T-helper 9 cell (primary cell): ENCODE measurements around the gene WNT11.
A peak's percentile ranks its signal among the peaks of the same experiment; 100 is the strongest.

Source experiments
- DNase-seq: peaks from one replicate; pipeline ENCODE4 v3.0.0-alpha.2; 2020
- total RNA-seq, 2 donors: gene quantifications; one replicate each; lab custom pipeline; 2026; lab: John Stamatoyannopoulos, UW

Gene WNT11
- total RNA-seq, result 0.28 to 3.9 reads per million in 2 donors

DNA sequence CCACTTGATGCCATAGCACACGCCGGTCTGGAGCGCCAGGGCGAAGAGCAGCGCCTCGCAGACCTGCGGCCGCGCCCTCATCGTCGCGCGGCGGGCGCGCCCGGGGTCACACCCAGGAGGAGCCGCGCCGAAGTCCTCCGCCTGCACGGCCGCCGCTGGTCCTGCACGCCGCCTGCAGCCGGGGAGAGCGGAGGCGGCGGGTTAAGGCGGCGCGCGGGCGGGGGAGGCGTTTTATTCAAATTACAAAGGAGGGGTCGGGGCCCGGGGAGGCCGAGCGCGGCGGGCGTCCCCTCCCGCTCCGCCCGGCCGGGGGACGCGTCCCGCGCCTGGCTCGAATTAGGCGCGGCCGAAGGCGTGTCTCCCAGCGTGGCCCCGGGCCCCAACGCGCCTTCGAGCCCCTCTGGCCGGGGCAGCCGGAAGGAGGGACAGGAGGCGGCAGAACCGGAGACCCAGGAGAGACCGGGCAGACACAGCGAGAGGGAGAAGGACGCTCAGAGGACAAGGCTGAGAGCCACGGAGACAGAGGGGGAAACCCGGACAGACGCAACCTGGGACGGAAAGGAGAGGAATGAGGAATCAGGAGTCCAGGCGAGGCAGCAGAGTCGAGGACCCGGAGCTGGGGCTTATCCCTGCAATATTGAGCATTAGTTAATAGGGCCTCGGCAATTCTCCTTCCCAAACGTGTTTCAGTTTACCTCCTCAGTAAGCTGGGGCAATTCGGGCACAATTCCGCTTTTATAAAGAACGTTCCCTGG lies at the start of gene WNT11:
TSS of gene WNT11 (minus strand) at position 176 of the 755 bp plus-strand sequence. CDS start at position 81, 95 bp downstream.
- DNase-seq, result peak; percentile 36

DNA sequence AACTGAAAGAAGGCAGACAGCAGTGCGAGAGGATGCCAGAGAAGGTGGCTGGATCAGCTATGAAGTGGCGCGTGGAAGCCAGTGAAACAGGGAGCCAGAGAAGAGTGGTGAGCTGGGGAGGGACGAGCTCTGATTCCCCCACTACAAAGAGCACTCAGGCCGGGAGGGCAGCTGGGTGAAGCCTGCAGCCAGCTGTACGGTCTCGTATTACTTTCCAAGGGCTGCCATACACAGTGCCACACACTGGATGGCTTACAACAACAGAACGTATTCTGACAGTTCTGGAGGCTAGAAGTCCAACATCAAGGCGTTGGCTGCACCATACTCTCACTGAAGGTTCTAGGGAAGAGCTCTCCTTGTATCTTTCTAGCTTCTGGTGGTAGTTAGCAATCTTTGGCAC lies 47.1 kb upstream of the WNT11 start:
- no peak for DNase-seq

DNA sequence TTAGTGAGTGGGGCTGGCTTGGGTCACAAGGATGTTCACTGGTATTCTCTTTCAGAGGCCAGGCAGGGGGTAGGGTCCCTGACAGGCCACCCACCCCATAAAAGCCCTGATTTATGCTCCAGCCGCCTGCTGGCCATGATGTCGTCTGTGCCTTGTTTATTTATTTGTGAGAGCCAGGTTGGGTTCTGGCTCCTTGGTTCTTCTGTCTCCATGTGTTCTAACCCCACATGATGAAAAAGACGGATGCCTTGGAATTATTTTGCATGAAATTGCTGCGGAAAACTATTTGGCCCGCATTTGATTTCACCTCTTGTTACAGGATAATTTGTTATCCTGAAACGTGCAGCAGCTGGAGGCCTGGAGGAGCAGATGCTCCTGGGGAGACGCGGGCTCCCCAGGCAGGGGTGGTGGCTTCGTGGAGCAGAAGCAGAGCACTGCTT lies 46.3 kb upstream of the WNT11 start:
- DNase-seq, result no peak

DNA sequence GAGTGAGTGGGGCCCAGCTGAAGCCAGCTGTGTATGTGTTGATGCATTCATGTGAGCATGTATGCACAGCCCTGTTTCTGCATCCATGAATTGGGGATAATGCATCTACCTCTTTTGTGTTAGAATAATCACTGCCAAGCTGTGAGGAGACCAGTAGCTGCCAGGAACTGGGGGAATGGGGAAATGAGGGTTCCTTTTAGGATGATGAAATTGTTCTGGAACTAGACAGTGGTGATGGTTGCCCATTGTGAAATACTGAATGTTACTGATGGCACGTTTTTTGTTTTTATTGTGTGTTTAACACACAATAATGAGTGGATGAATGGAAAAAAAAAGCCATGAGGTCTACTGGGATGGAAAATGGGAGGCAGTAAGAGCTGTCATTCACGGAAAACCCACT lies 45.3 kb upstream of the WNT11 start:
- no peak for DNase-seq

DNA sequence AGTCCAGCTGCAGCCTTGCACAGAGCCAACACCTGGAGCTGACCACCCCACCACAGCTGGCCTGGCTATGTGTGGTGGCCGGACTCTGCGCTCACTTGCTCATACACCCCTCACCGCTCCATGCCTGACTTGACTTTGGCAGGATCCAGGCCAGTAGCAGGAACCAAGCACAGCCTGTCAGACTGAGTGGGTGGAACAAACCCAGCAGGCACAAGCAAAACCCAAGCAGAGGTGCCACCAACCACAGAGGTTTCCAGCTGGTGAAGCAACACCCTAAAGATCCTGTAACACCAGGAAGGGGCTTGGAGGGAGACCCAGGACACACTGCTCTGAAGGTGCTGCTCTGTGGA lies 44.9 kb upstream of the WNT11 start:
- DNase-seq, result no peak

DNA sequence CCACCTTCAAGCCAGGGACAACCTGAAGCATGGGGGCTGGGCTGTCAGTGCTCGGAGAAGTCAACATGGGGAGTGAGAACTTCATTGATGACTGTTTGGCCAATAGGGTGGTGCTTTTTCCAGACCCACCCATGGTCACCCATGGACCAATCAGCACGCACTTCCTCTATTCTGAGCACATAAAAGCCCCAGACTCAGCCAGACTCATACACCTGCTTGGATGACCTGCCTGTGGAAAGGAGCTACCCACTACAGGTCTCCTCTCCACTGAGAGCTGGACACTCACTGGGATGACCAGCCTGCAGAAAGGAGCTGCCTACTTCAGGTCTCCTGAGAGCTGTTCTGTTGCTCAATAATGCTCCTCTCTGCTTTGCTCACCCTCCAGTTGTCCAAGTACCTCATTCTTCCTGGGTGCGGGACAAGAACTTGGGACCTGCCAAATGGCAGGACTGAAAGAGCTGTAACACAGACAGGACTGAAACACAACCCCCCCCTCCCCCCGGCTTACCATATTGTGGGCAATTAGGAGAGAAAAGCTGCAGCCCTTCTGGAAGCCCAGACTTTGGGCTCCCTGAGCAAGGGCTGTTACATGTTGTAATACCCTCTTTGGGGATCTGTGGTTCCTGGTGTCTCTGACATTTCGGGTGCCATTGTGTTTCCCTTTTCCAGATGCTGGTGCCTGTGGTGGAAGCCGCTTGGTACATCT lies 44.4 kb upstream of the WNT11 start:
- no peak for DNase-seq

DNA sequence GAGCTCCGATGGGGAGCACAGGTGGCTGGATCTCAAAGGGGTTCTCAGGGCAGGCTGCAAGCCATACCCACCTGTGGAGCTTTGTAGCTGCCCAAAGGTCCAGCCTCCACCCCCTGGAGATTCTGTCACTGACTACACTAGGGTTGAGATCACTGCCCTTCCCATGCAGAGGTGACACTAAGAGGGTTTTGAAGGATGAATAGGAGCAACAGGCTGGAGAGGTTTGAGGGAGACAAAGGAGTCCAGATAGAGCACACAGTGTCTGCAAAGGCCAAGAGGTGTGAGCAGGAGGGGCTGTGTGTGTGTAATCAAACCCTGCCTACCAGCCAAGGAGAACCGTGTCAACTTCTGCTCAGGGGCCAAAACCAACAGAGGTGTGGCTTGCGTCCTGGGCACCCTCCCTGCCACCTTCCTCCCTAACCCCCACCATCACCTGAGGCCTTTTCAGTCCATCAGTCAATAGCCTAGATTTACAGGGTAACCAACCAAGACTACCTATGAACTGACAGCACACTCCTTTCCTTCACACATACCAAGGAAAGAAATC lies 43.0 kb upstream of the WNT11 start:
- DNase-seq, result no peak

DNA sequence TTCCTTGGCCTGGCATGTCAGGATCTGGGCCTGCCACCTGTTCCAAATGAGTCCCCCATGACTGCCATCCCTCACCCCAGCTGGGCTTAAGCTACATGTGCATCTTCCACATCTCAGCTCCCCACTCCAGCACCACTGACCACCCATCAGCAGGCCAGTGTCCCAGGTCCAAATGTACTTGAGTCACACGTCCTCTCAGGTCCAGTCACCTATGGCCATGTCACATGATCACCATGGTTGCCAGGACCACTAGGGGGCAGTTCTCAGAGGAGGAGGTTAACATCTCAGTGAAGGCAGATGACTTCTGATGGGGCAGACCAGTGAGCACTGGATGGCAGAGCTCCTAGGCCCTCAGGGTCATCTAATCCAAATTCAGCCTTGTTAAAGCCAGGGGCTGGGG lies 41.9 kb upstream of the WNT11 start:
- no peak for DNase-seq

DNA sequence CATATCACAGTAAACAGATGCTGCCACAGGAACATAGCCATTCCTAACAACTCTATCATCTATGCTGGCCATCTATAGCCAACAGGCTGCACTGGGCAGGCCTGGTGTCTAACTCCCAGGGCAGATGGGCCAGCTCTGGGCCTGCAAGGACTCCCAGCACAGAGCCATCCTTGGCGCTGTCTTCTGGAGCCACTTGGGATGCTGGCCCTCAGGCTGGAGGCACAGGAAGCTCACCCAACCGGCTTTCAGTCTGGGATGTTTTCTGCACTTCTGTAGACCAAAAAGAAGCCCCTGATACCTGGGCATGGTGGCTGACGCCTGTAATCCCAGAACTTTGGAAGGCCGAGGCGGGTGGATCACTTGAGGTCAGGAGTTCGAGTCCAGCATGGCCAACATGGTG lies 40.8 kb upstream of the WNT11 start:
- DNase-seq, result no peak

DNA sequence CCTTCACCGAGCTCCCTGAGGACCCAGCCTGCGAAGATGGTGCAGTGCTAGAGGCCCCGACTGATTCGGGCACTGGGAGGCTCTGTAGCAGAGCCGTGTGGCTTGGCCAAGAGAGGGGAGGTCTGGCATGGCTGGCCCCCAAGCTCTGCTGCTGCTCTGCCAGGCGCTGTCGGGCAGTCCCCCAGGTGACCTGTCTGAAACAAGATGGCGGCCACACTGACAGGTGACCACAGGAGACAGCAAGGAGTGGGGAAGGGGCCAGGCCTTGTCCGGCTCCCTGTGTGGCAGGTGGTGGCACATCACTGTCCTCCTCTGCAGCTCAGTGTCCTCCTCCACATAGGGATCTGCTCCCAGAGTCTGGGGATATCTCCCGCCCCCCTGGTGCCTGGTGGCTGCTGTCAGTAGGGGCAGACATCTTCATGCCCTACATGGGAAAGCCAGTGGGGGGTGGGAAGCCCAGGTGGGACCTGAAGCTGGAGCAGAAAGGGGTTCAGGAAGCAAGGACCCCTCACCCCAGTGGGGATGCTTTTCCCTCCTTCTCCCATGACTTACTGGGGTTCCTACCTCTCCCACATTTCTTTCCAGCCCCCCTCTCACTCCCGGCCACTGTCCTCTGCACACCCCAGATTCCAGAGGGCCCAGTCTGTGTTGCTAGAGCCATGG lies 40.1 kb upstream of the WNT11 start:
- DNase-seq, result no peak

DNA sequence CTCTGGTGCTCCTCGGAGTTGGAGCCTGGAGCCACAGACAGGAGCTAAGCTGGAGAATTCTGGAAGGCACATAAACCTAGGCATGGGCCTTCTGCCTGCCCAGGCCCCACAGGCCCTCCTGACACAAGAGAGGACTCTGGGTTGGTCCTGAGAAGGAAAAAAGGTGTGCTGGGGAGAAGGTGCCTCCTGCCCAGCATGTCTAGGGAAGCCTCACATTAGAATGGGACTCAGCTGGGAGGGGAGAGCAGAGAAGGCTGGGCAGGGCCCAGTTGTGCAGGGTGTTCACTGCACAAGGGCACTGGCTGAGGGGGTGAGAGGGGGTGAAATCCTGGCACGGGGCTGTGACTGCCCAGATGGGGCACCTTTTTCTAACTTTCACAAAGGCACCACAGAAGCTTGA lies 39.4 kb upstream of the WNT11 start:
- DNase-seq, result no peak

DNA sequence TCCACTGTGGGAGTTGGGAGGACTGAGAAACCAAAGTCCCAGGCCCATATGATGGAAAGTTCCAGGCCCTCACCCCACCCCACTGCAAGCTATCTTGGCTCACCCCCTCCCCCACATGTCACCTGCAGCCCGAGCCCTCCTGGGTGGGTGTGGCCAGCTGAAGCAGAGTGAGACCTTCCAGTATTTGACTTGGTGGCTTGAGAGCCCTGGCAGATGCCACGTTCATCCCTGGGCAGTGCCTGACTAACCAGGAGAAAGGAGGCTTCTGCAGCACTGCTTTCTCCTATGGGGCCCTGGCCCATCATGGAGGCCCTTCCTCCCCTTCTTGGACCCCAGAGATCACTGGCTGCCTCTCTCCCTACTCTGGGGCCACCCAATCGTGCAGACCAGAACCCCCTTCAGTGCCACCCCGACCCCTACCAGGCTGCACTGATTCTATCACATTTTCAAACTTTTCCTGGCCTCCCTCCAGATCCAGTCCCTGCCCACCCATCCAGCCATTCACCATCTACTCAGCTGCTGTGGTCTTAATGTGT lies 38.1 kb upstream of the WNT11 start:
- no peak for DNase-seq

DNA sequence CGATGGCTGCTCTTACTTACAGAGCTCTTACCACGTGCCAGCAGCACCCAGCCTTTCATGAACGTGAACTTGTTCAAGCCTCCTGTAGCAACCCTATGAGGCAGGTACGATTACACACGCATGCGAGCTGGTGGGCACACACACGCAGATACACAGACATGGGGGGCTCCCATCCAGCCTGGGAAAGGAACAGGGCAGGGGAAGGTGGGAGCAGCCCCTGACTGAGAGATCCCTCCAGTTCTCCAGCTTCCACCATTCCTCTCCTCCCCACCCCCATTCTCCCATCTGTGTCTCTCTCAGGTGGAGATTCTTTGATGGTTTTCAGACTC lies 37.6 kb upstream of the WNT11 start:
- DNase-seq, result no peak

DNA sequence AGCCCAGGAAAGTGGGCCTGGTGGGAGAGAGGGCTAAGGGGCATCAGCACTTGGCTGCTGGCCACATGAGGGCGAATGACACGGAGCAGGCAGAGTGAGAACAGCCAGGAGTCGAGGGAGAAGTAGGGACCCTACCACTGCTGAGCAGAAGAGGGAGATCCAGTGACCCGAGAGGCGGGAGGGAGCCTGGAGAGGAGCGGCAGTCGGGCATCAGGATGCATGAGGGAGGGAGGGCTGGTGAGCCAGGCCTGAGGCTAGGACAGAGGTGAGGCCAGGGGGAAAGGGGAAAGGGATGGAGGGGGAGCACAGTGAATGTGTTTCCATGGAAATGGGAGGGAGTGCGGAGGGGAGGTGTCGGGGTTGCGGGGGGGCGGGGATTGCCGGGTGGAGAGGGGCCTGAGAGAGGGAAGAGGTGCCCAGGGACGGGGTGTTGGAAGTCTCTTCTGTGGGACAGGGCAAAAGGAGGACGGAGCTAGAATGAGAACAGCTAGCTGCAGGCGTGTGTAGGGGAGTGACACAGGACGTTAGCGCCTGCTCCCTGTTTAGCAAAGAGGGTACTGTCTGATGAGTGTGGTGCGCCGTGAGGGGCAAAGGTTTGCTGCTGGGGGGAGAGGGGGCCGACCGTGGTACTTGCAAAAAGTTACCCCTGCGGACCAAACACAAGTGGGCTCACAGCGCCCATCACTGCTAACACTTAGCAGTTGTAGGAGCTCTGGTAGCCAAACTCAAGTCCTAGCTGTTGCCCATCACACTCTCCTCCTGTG lies 37.1 kb upstream of the WNT11 start:
- DNase-seq, result no peak

DNA sequence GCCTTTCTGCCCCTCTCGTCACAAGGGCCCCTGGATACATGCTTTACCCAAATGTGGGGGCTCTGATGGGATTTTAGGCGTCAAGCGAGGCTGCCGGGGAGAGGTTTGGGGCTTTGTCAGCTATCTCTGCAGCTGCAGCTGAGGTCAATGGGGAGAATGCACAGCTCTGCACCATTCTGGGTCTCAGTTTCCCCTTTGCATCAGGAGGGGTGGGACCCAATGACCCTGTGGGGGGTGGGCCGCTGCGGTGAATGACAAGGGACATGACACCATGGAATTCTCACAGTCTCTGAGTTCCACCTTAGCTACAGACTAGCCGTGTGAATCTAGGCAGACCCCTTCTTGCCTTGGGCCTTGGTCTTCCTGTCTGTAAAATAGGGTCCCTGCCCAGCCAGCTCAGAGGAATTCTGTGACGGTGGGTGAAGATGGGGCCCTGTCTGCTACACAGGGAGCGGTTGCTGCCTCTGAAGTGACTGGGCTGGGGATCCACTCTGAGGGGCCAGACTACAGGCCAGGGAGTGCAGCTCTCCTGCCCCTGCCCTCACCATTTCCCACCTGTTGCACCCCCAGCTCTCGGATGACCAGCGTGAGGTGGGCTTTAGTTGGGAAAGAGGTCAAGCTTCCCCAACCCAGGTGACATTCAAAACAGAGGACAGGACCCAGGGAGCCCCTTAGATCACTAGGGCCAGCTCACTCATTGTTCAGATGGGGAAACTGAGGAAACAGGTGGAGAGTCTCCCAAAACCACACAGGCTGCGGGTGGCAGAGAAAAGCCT lies 35.9 kb upstream of the WNT11 start:
- DNase-seq, result no peak

DNA sequence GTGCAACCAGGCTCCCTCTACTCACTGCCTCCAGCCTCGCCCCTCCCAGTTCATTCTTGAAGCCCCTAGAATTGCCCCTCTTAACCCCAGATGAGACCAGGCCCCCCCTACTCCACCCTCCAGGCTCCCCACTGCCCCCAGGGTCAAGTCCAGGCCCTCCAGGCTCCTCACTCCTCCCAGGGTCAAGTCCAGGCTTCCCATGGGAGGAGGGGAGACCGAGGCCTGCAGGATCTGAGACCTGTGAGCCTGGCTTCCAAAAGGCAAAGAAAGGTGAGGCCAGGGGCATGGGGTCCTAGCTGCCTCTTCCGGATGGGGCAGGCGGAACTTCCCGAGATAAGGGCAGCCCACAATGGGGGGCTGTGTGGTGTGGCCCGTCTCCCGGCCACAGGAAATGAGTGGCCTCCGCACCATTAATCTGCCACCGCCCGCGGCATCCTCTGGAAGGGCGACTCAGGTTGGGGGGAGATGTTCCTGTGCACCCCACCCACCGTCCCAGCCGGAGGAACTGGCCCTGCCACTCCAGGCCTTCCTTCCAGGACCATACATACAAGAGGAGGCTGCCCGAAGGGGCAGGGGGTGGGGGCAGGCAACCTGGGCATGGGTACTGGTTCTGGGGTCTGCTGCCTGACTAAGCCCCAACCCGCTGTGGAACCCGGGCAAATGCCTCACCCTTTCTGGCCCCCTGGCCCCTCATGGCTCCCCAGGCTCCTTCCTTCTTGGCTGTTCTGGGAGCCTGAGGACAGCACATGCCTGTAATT lies 35.1 kb upstream of the WNT11 start:
- no peak for DNase-seq

DNA sequence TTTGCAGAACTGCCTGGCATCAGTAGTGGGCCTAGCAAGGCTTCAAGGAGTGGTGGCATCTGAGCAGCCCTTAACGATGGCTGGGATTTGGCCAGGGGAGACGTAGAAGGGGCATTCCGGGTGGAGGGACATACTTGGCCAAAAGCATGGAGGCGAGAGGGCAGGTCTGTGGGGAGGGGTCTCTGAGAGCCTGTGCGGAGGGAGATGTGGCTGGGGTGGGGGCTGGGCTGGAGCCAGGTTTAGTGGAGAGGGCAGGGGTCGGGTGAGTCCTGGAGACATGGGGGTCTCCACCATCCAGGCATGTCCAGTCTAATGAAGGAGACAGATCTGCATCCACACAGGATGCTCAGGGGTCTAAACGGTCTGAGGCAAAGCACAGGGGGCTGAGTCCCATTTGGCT lies 34.4 kb upstream of the WNT11 start:
- DNase-seq, result no peak

DNA sequence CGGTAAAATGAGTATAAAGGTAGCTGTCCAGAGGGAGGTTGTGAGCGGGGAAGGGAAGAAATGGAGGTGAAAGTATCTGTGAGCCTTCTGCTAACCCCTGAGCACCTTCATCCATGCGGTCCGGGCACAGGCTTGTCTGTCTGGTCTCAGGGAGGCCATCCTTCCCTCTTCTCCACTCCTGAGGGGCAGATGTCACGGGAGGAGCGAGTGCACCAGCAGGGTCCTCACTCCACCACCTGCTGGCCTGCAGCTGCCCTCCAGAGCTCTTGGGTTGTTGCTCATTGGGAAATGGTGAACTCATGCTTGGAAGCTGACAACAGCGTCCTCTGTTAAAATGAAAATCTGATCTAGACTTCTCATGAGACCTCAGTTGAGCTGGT lies 33.8 kb upstream of the WNT11 start:
- DNase-seq, result no peak

DNA sequence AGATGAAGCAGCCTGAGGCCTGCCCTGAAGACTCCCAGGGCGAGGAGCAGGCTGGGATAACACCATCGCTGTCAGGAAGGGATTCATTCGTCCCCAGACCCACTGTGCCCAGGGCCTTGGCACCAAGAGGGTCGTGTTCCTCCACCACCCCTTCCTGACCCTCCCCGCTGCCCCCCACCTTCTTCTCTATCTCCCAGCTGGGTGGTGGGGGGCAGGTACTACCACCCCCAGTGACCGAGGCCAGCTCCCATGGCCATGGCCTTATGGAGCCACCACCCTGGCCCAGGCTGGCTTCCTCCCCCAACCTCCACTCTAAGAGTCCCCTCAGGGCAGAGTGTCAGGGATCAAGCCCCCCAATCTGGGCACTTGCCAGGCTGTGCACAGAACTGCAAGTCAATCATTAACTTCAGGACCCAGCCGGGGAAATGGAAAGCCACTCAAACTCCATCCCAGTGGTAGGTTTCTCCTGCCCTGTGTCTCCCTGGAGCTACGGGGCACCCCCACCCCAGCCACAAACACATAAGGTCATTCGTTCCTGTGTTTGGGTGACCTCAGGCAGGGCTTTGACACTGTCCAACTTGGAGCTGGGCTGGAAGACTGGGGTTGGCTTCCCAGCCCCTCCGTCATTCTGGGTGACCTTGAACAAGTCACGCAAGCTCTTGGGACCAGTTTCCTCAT lies 33.3 kb upstream of the WNT11 start:
- no peak for DNase-seq

DNA sequence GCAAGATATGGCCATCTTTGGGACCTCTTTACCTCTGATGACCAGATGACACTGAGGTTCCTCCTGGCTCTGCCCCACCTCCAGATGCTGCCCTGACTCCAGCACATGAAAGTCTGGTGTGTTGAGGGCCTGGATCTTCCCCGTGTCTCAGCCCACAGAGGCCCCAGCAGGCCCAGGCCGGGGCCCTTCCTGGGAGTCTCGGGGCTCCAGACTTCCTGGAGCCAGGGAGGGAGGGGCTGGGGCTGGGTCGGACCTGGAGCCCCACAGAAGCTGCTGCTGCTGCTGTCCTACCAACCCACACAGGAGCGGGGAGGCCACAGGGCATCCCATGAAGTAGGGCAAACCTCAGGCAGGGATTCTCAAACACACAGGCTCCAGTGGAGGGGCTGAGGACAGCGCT lies 32.2 kb upstream of the WNT11 start:
- no peak for DNase-seq

DNA sequence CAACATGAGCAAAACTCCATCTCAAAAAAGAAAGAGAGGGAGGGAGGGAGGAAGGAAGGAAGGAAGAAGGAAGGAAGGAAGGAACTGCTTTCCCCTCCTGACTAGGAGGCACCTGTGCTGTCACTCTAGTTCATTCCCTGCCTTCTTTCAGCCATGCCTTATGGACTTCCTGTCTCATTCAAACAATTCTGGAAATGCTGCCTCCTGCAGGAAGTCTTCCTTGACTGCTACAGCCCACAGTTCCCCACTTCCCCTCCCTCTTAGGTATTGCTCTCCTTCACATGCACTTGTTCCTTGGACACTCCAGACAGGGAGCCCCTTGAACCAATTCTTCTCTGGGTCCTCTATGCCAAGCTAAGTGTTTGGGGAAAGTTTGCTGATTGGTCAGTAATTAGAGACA lies 31.6 kb upstream of the WNT11 start:
- DNase-seq, result no peak
